ENCODE data around the gene BRD4.

BRD4 gene

DNA sequence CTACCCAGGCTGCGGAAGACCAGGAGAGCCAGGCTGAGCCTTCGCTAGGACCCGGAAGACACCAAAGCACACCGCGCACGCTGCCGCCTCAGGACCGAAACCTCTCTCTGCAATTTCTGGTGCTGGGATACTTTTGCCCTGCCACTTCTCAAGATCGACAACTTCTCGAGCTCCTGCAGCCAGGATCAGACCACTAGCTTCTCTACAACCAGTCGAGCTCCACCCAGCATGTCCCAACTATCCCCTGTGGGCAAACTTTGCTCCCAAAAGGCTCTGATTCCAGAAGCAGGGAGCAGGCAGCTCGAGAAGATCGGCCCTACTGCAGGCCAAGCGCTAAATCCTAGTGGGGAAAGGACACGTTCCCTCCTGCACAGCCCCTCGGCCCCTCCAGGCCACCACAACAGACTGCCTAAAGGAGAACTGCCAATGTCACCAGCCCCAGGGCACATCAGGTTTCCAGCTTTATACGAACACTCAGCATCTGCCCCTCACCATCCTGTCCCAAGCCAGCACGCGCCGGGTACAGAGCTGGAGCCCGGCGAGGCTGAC, 46.3 kb upstream of the BRD4 start:
- CTCF ChIA-PET = interaction anchor here (0.8 to 3.0 kb wide), 4 partner anchors 21 to 177 kb away, joined by 3 to 15 read pairs (median 3); partner anchors contain the start of gene AKAP8L
- no peak for TF ChIP-seq CTCF (IDR thresholded peaks at IDR 0.05; ENCODE audit: control extremely low read depth, extremely low read depth, low read depth, missing control alignments)
- POLR2A ChIA-PET = interaction anchor here (0.6 to 3.0 kb wide), 3 partner anchors 30 to 45 kb away, joined by 6 to 22 read pairs (median 18); partner anchors contain the start of genes AKAP8L and BRD4
- peak; percentile 72 for DNase-seq (ENCODE audit: extremely low spot score)

- no peak for DNase-seq (ENCODE audit: extremely low spot score)
- CTCF ChIA-PET = no interaction called here
- no peak for TF ChIP-seq CTCF (IDR thresholded peaks at IDR 0.05; ENCODE audit: control extremely low read depth, extremely low read depth, low read depth, missing control alignments)
- POLR2A ChIA-PET = interaction anchor here (0.6 to 1.2 kb wide), 3 partner anchors 14 to 1487 kb away, joined by 3 to 5 read pairs (median 3); no protein-coding TSS in a partner anchor
Measured at GRCh38 chr19:15374796-15375440, 42.6 kb upstream of the BRD4 start.

DNA sequence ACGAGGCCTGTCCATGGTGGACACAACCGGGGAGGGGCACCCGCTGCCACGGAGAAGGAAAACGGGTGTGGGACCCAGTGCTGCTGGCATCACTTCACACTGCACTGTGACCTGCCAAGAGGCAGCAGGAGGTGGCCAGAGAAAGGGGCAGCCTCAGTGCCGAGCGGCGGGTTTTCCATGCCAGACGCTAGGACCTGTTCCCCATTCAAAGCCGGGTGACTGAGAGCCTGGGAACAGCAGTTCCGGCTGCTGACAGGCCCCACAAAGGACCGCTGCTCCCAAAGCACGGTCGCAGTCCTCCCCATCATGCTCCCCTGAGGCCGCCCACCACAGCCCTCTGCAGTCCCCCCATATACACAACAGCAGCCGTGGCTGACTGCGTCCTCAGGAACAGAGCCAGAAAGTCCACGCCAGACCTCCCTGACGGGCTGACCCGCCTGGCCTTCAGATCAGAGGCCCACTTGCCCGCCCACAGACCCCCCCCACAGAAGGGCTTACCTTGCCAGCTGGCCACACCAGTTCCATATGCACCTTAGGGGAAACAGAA, 41.8 kb upstream of the BRD4 start:
- DNase-seq (ENCODE audit: extremely low spot score) = no peak
- ChIA-PET POLR2A (interaction anchor here (0.6 kb wide), 1 partner anchor 14 kb away, joined by 3 read pairs; no protein-coding TSS in a partner anchor), CTCF (no interaction called here)
- TF ChIP-seq CTCF (IDR thresholded peaks at IDR 0.05; ENCODE audit: control extremely low read depth, extremely low read depth, low read depth, missing control alignments) = no peak

GRCh38 chr19:15373644-15374043, 41.3 kb upstream of the BRD4 start:
- no peak for DNase-seq (ENCODE audit: extremely low spot score)
- POLR2A ChIA-PET = no interaction called here
- CTCF ChIA-PET = no interaction called here
- no peak for TF ChIP-seq CTCF (IDR thresholded peaks at IDR 0.05; ENCODE audit: control extremely low read depth, extremely low read depth, low read depth, missing control alignments)

DNA sequence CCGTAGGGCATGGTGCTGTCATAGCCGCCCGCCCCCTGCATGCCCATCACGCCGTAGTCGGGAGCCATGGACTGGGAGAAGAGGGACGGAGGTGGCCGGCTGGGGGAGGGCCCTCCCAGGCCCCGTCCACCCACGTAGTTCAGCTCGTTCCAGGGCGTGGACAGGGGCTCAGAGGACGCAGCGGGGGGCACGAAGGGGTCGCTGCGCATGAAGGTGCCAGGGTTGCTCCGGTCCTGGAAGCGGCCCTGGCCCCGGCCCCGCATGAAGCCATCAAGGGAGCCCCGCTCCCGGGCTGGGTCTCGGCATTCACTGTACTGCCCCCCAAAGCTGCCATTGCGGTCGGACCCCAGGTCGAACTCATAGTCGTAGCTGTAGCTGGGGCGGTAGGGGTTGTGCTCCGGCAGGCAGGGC, 40.6 kb upstream of the BRD4 start:
- DNase-seq (ENCODE audit: extremely low spot score) = no peak
- POLR2A ChIA-PET = no interaction called here
- CTCF ChIA-PET = no interaction called here
- no peak for TF ChIP-seq CTCF (IDR thresholded peaks at IDR 0.05; ENCODE audit: control extremely low read depth, extremely low read depth, low read depth, missing control alignments)

GRCh38 chr19:15372470-15372869, 40.1 kb upstream of the BRD4 start:
- POLR2A ChIA-PET = no interaction called here
- no peak for DNase-seq (ENCODE audit: extremely low spot score)
- no peak for TF ChIP-seq CTCF (IDR thresholded peaks at IDR 0.05; ENCODE audit: control extremely low read depth, extremely low read depth, low read depth, missing control alignments)
- CTCF ChIA-PET = interaction anchor here (1.2 kb wide), 1 partner anchor 8 kb away, joined by 3 read pairs; no protein-coding TSS in a partner anchor
